Lung (tissue), 12 donors: ENCODE results near the gene CCDC30. TPM values are rescaled to one million over a fixed set of nuclear protein-coding genes. Genes with fewer than 3 reads are reported as not detected.
A peak's percentile ranks its signal among the peaks of the same experiment; 100 is the strongest.

Experiments used
- ATAC-seq: fragments of 200-7000 bp; cut with Tn5 transposase; one replicate; pipeline ENCODE4 v1.9.1; 2020; ENCODE audit warnings: moderate number of reproducible peaks; ENCODE audit not compliant: insufficient read depth, low FRiP score
- DNase-seq, 3 donors: peaks; one replicate each; pipeline ENCODE4 v3.0.0-alpha.2; 2013 to 2017
- H3K27ac ChIP-seq, 2 donors: one replicate each; pipeline ENCODE4 v1.5.1; 2013; ENCODE audit warnings: mild to moderate bottlenecking in 2 of 2, moderate library complexity in 2 of 2, control low read depth in 1 of 2, inconsistent platforms in 1 of 2, low read depth in 1 of 2, low read length in 1 of 2
- H3K27me3 ChIP-seq, 3 donors: one replicate each; pipeline ENCODE4 v1.5.1; 2013; ENCODE audit warnings: low read length in 2 of 3; ENCODE audit not compliant: control insufficient read depth in 3 of 3, insufficient read depth in 3 of 3
- H3K36me3 ChIP-seq, 4 donors: one replicate each; pipeline ENCODE4 v1.5.1; 2013; ENCODE audit warnings: low read length in 4 of 4, mild to moderate bottlenecking in 1 of 4, moderate library complexity in 1 of 4; ENCODE audit not compliant: control insufficient read depth in 4 of 4, insufficient read depth in 4 of 4
- H3K4me1 ChIP-seq, 5 donors: one replicate each; pipeline ENCODE4 v1.5.1; 2013; ENCODE audit warnings: low read length in 5 of 5, mild to moderate bottlenecking in 2 of 5, moderate library complexity in 1 of 5; ENCODE audit not compliant: control insufficient read depth in 5 of 5, insufficient read depth in 5 of 5
- H3K4me3 ChIP-seq: one replicate; pipeline ENCODE4 v1.5.1; 2013; ENCODE audit warnings: mild to moderate bottlenecking, control low read depth, moderate library complexity
- H3K9ac ChIP-seq, 2 donors: one replicate each; pipeline ENCODE4 v1.5.1; 2013; ENCODE audit warnings: low read length in 2 of 2, control low read depth in 1 of 2; ENCODE audit not compliant: insufficient read depth in 1 of 2
- H3K9me3 ChIP-seq, 4 donors: one replicate each; pipeline ENCODE4 v1.5.1; 2013; ENCODE audit warnings: low read length in 3 of 4, mild to moderate bottlenecking in 1 of 4, moderate library complexity in 1 of 4; ENCODE audit not compliant: control insufficient read depth in 4 of 4, insufficient read depth in 3 of 4
- CTCF ChIP-seq: IDR thresholded peaks from 2 replicates; pipeline ENCODE4 v1.5.1; 2012; ENCODE audit warnings: mild to moderate bottlenecking; ENCODE audit errors: control extremely low read depth, extremely low read depth
- WGBS, 2 donors: extraction: QIAGEN DNeasy Blood & Tissue Kit; methylation state at CpG; one replicate each; pipeline ENCODE4 v1.1.7; 2013; 5-methylcytosine and 5-hydroxymethylcytosine counted together
- polyA plus RNA-seq, 2 donors: library from polyadenylated mRNA; stranded (reverse); fragments of 200-250 nt; gene quantifications; one replicate each; pipeline ENCODE4 v1.2.1, GENCODE V29; 2013
- total RNA-seq, 2 donors: library from RNA; depleted of rRNA in 1 of 2; stranded (reverse); fragments of >200 nt in 1 of 2; gene quantifications; one replicate each; pipeline ENCODE4 v1.2.1, GENCODE V29; 2014 to 2021
- donor health status: control.
- donor health status: control.
- donor health status: Bipolar disorder and iron deficiency.
- donor health status: healthy.
- donor health status: DM: yes; HTN: yes; CAD: no.

The CCDC30 gene
- total and polyA plus RNA-seq, 4 donors: 1.5 to 21.4 (median 9.2) TPM

GRCh38 chr1:42432714-42433113, 30.4 kb upstream of the CCDC30 start:
- no peak for TF ChIP-seq CTCF
- no peak overlapping the region for H3K9ac ChIP-seq
- no peaks in the 10 kb centered on the region for H3K4me1 ChIP-seq
- ATAC-seq: no peak
- no peaks in the 10 kb centered on the region for H3K27me3 ChIP-seq
- no peak for DNase-seq
- H3K27ac ChIP-seq: no peak overlapping the region
- WGBS, 2 donors: 93 to 96% methylated on average over 4 of the region's 4 CpGs
- H3K36me3 ChIP-seq: no peaks in the 10 kb centered on the region
- H3K9me3 ChIP-seq: no peaks in the 10 kb centered on the region
- no peak overlapping the region for H3K4me3 ChIP-seq

GRCh38 chr1:42433369-42433768, 29.7 kb upstream of the CCDC30 start:
- H3K4me3 ChIP-seq: no peak overlapping the region
- 94 to 95% methylated on average over 6 of the region's 6 CpGs for WGBS, 2 donors
- no peak overlapping the region for H3K9ac ChIP-seq
- DNase-seq (no peak), ATAC-seq (no peak)
- no peaks in the 10 kb centered on the region for H3K27me3 ChIP-seq
- no peak for TF ChIP-seq CTCF
- H3K4me1 ChIP-seq: no peaks in the 10 kb centered on the region
- H3K9me3 ChIP-seq: no peaks in the 10 kb centered on the region
- H3K27ac ChIP-seq: no peak overlapping the region
- H3K36me3 ChIP-seq: no peaks in the 10 kb centered on the region

GRCh38 chr1:42434340-42434739, 28.7 kb upstream of the CCDC30 start:
- no peak for TF ChIP-seq CTCF
- Histone ChIP-seq H3K36me3 (no peaks in the 10 kb centered on the region), H3K4me3 (no peak overlapping the region), H3K9ac (no peak overlapping the region), H3K9me3 (no peaks in the 10 kb centered on the region), H3K4me1 (no peaks in the 10 kb centered on the region), H3K27ac (no peak overlapping the region), H3K27me3 (no peaks in the 10 kb centered on the region)
- DNase-seq (no peak), ATAC-seq (no peak)
- 97 to 99% methylated on average over 4 of the region's 4 CpGs for WGBS, 2 donors

- Histone ChIP-seq H3K9me3 (no peaks in the 10 kb centered on the region), H3K36me3 (no peaks in the 10 kb centered on the region), H3K27me3 (no peaks in the 10 kb centered on the region), H3K4me3 (no peak overlapping the region), H3K27ac (no peak overlapping the region), H3K4me1 (no peaks in the 10 kb centered on the region), H3K9ac (no peak overlapping the region)
- 57 to 85% methylated on average over 2 of the region's 2 CpGs for WGBS, 2 donors
- no peak for DNase-seq
- no peak for TF ChIP-seq CTCF
- peak; percentile 34 for ATAC-seq
Measured at GRCh38 chr1:42439940-42440339, 23.1 kb upstream of the CCDC30 start.
